MM.1S (cell line): ENCODE data around the gene SFTA2.

Experiments
- EZH2 ChIP-seq: fragments of 300-600 bp; sonication (generic); optimal IDR thresholded peaks from 2 replicates; pipeline ENCODE3; 2017; ENCODE audit warnings: low read depth, mild to moderate bottlenecking, antibody characterized with exemption, low read length, mixed read lengths
- EZH2phosphoT487 ChIP-seq: fragments of 300-600 bp; sonication (generic); IDR thresholded peaks from 2 replicates; pipeline ENCODE4 v1.6.1; 2018; ENCODE audit warnings: antibody characterized with exemption, low read length
- TF ChIP-seq, protein P1 (sequence below): fragments of 300-600 bp; sonication (generic); IDR thresholded peaks from 2 replicates; pipeline ENCODE4 v1.5.1; 2016; ENCODE audit warnings: antibody characterized with exemption, low read length, mixed read lengths

GRCh38 chr6:30944051-30944450 is 12.1 kb upstream of the SFTA2 start:
- TF ChIP-seq, protein P1, sequence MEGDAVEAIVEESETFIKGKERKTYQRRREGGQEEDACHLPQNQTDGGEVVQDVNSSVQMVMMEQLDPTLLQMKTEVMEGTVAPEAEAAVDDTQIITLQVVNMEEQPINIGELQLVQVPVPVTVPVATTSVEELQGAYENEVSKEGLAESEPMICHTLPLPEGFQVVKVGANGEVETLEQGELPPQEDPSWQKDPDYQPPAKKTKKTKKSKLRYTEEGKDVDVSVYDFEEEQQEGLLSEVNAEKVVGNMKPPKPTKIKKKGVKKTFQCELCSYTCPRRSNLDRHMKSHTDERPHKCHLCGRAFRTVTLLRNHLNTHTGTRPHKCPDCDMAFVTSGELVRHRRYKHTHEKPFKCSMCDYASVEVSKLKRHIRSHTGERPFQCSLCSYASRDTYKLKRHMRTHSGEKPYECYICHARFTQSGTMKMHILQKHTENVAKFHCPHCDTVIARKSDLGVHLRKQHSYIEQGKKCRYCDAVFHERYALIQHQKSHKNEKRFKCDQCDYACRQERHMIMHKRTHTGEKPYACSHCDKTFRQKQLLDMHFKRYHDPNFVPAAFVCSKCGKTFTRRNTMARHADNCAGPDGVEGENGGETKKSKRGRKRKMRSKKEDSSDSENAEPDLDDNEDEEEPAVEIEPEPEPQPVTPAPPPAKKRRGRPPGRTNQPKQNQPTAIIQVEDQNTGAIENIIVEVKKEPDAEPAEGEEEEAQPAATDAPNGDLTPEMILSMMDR: no peak
- TF ChIP-seq EZH2phosphoT487: no peak
- TF ChIP-seq EZH2: no peak
